Gastroesophageal sphincter (tissue), 3 donors: ENCODE measurements around the gene IER2.

Source experiments
- CTCF ChIP-seq, 4 experiments: fragments of 200-600 bp in 2 of 4; fragments of 450-650 bp in 2 of 4; sonication (generic) in 1 of 4; IDR thresholded peaks; one replicate each; pipeline ENCODE4 v1.5.1; 2017 to 2019; ENCODE audit warnings: antibody characterized with exemption in 4 of 4, mild to moderate bottlenecking in 2 of 4, moderate library complexity in 2 of 4
- EP300 ChIP-seq: sonication (generic); formaldehyde crosslinking; IDR thresholded peaks from one replicate; pipeline ENCODE4 v1.6.1; 2017; ENCODE audit warnings: antibody characterized with exemption, mild to moderate bottlenecking
- POLR2AphosphoS5 ChIP-seq: sonication (generic); formaldehyde crosslinking; IDR thresholded peaks from one replicate; pipeline ENCODE4 v1.6.1; 2017; ENCODE audit warnings: antibody characterized with exemption

GRCh38 chr19:13152356-13152973, 2.3 kb downstream of the IER2 start:
- TF ChIP-seq EP300 (no peak), CTCF (IDR thresholded peaks at IDR 0.05) (no peak), POLR2AphosphoS5 (no peak)
